Neural cell (in vitro differentiated cells): ENCODE measurements around the gene OAS3. TPM values are rescaled to one million over a fixed set of nuclear protein-coding genes. Genes with fewer than 3 reads are reported as not detected.

Experiments used
- H2AFZ ChIP-seq: fragments of 200-600, 300-800 bp; sonication (generic), shearing (Covaris generic); 2 replicates; pipeline ENCODE4 v1.6.0; 2014; ENCODE audit warnings: low read depth, mild to moderate bottlenecking, antibody characterized with exemption, low read length, moderate library complexity
- H3F3A ChIP-seq: fragments of 200-600 bp; shearing (Covaris generic); 2 replicates; pipeline ENCODE4 v1.6.1; 2016; ENCODE audit warnings: mild to moderate bottlenecking, moderate library complexity, mixed read lengths, antibody characterized with exemption, low read length; ENCODE audit not compliant: insufficient read depth, poor library complexity, severe bottlenecking
- H3K27ac ChIP-seq: fragments of 200-600, 300-800 bp; sonication (generic), shearing (Covaris generic); 2 replicates; pipeline ENCODE4 v1.5.1; 2014; ENCODE audit warnings: mild to moderate bottlenecking, low read length, moderate library complexity
- H3K27me3 ChIP-seq: fragments of 300-800, 200-600 bp; sonication (generic), shearing (Covaris generic); 2 replicates; pipeline ENCODE4 v1.6.0; 2014; ENCODE audit warnings: mild to moderate bottlenecking, low read depth, low read length, moderate library complexity; ENCODE audit not compliant: insufficient read depth
- H3K36me3 ChIP-seq: fragments of 300-800, 200-600 bp; sonication (generic), shearing (Covaris generic); 2 replicates; pipeline ENCODE4 v1.5.1; 2014; ENCODE audit warnings: mild to moderate bottlenecking, antibody characterized with exemption, low read length, moderate library complexity; ENCODE audit not compliant: insufficient read depth
- H3K4me2 ChIP-seq: fragments of 300-800, 200-600 bp; sonication (generic), shearing (Covaris generic); 2 replicates; pipeline ENCODE4 v1.6.0; 2014; ENCODE audit warnings: mild to moderate bottlenecking, low read length
- H3K4me3 ChIP-seq: fragments of 300-800, 200-600 bp; sonication (generic), shearing (Covaris generic); 2 replicates; pipeline ENCODE4 v1.5.1; 2014; ENCODE audit warnings: mild to moderate bottlenecking, low read length, moderate library complexity
- H3K79me2 ChIP-seq: fragments of 200-600 bp; shearing (Covaris generic); replicated peaks from 2 replicates; pipeline ENCODE4 v1.6.0; 2014; ENCODE audit warnings: mild to moderate bottlenecking, low read length, moderate library complexity; ENCODE audit not compliant: insufficient read depth
- H3K9ac ChIP-seq: fragments of 300-800, 200-600 bp; sonication (generic), shearing (Covaris generic); 2 replicates; pipeline ENCODE4 v1.6.1; 2016; ENCODE audit warnings: mild to moderate bottlenecking, low read length, mixed read lengths
- H3K9me2 ChIP-seq: fragments of 200-600 bp; shearing (Covaris generic); 2 replicates; pipeline ENCODE4 v1.6.1; 2016; ENCODE audit warnings: mild to moderate bottlenecking, low read length, mixed read lengths; ENCODE audit not compliant: insufficient read depth
- H3K9me3 ChIP-seq: fragments of 200-600, 300-800 bp; sonication (generic), shearing (Covaris generic); 2 replicates; pipeline ENCODE4 v1.6.1; 2016; ENCODE audit warnings: mild to moderate bottlenecking, mixed run types, low read length, moderate library complexity, mixed read lengths
- H4K20me1 ChIP-seq: fragments of 200-600 bp; shearing (Covaris generic); 2 replicates; pipeline ENCODE4 v1.6.1; 2016; ENCODE audit warnings: mild to moderate bottlenecking, mixed run types; ENCODE audit not compliant: insufficient read depth
- CTCF ChIP-seq: fragments of 450-650 bp; IDR thresholded peaks from 2 replicates; pipeline ENCODE4 v1.5.1; 2014; ENCODE audit warnings: antibody characterized with exemption, mild to moderate bottlenecking, moderate library complexity; ENCODE audit not compliant: poor library complexity, severe bottlenecking
- EP300 ChIP-seq: fragments of 450-650 bp; conservative IDR thresholded peaks from 2 replicates; pipeline ENCODE4 v1.6.1; 2014; ENCODE audit warnings: antibody characterized with exemption, mild to moderate bottlenecking, moderate library complexity; ENCODE audit not compliant: poor library complexity, severe bottlenecking
- EZH2 ChIP-seq: fragments of 200-600, 300-800 bp; shearing (Covaris generic), sonication (generic); IDR thresholded peaks from 2 replicates; pipeline ENCODE4 v1.6.1; 2014; ENCODE audit warnings: antibody characterized with exemption, low read length, borderline replicate concordance, mild to moderate bottlenecking; ENCODE audit not compliant: insufficient read depth, poor library complexity, severe bottlenecking
- MXI1 ChIP-seq: fragments of 450-650 bp; conservative IDR thresholded peaks from 2 replicates; pipeline ENCODE4 v1.6.1; 2014; ENCODE audit warnings: antibody characterized with exemption, mild to moderate bottlenecking; ENCODE audit not compliant: poor library complexity, severe bottlenecking
- POLR2AphosphoS5 ChIP-seq: IDR thresholded peaks from 2 replicates; pipeline ENCODE4 v1.6.1; 2012
- RAD21 ChIP-seq: fragments of 450-650 bp; conservative IDR thresholded peaks from 2 replicates; pipeline ENCODE4 v1.6.1; 2014; ENCODE audit warnings: antibody characterized with exemption, mild to moderate bottlenecking, moderate library complexity
- REST ChIP-seq: IDR thresholded peaks from 2 replicates; pipeline ENCODE4 v1.6.1; 2012; ENCODE audit warnings: borderline replicate concordance
- SMC3 ChIP-seq: fragments of 450-650 bp; conservative IDR thresholded peaks from 2 replicates; pipeline ENCODE4 v1.6.1; 2014; ENCODE audit warnings: antibody characterized with exemption, mild to moderate bottlenecking, moderate library complexity; ENCODE audit not compliant: poor library complexity
- TAF1 ChIP-seq: IDR thresholded peaks from 2 replicates; pipeline ENCODE4 v1.6.1; 2012; ENCODE audit warnings: low read depth
- polyA plus RNA-seq: library from polyadenylated mRNA; depleted of rRNA; stranded (reverse); fragments of >200 nt; gene quantifications from 2 replicates; pipeline ENCODE4 v1.2.3, GENCODE V29; 2014

Gene OAS3
- polyA plus RNA-seq, 1 donor from 2014 or later: not detected

- no peak overlapping the region for H3K4me3 ChIP-seq
- no peak overlapping the region for H2AFZ ChIP-seq
- H3K36me3 ChIP-seq: no peaks in the 10 kb centered on the region
- H3K79me2 ChIP-seq: no peaks in the 10 kb centered on the region
- H4K20me1 ChIP-seq: no peaks in the 10 kb centered on the region
- H3K9me2 ChIP-seq: no peaks in the 10 kb centered on the region
- no peaks in the 10 kb centered on the region for H3F3A ChIP-seq
- no peaks in the 10 kb centered on the region for H3K27me3 ChIP-seq
- no peak overlapping the region for H3K9ac ChIP-seq
- no peak overlapping the region for H3K27ac ChIP-seq
- H3K9me3 ChIP-seq: no peaks in the 10 kb centered on the region
- TF ChIP-seq EZH2 (no peak), TAF1 (no peak), CTCF (no peak), POLR2AphosphoS5 (no peak), EP300 (no peak), MXI1 (no peak), RAD21 (no peak), SMC3 (no peak), REST (no peak)
- H3K4me2 ChIP-seq: no peak overlapping the region
These were observed 63.9 kb downstream of the OAS3 start for GRCh38 chr12:113002155-113002554.

- no peak overlapping the region for H3K4me2 ChIP-seq
- no peaks in the 10 kb centered on the region for H3K9me2 ChIP-seq
- no peak overlapping the region for H3K27ac ChIP-seq
- H3K4me3 ChIP-seq: no peak overlapping the region
- H3K79me2 ChIP-seq: no peaks in the 10 kb centered on the region
- no peaks in the 10 kb centered on the region for H3K27me3 ChIP-seq
- no peaks in the 10 kb centered on the region for H3F3A ChIP-seq
- no peaks in the 10 kb centered on the region for H4K20me1 ChIP-seq
- H3K36me3 ChIP-seq: no peaks in the 10 kb centered on the region
- no peak overlapping the region for H2AFZ ChIP-seq
- H3K9me3 ChIP-seq: no peaks in the 10 kb centered on the region
- no peak overlapping the region for H3K9ac ChIP-seq
- TF ChIP-seq SMC3 (no peak), MXI1 (no peak), CTCF (no peak), REST (no peak), POLR2AphosphoS5 (no peak), EP300 (no peak), EZH2 (no peak), RAD21 (no peak), TAF1 (no peak)
These were observed 64.4 kb downstream of the OAS3 start for GRCh38 chr12:113002676-113003075.
